ENCODE measurements around the gene MALT1.

GRCh38 chr18:58796220-58796619, 125.0 kb downstream of the MALT1 start:
- TF ChIP-seq CTCF (IDR thresholded peaks at IDR 0.05) = no peak
- TF ChIP-seq ZFX (IDR thresholded peaks at IDR 0.05; ENCODE audit: borderline replicate concordance) = no peak
